GM18907 (cell line): Measurements from ENCODE around the gene GMEB1.
"Not testable (repeated sequence)": the region's sequence is repeated elsewhere in the genome, so short reads cannot be mapped to it uniquely, and the experiment has no call there.

Experiments
- ATAC-seq: cut with Tn5 transposase; IDR thresholded peaks from one replicate; pipeline ENCODE4 v1.9.1; 2021; ENCODE audit warnings: mild to moderate bottlenecking, moderate library complexity; ENCODE audit not compliant: unreplicated experiment

GMEB1 gene

GRCh38 chr1:28668191-28668955, at the start of gene GMEB1:
TSS of gene GMEB1 (plus strand) at chr1:28668784. CDS start at chr1:28683613, 14,829 bp downstream.
- ATAC-seq, result peak; percentile 76

- ATAC-seq, result no peak
These were observed 36.9 kb upstream of the GMEB1 start for GRCh38 chr1:28631713-28632112.

- no peak for ATAC-seq
These were observed 36.0 kb upstream of the GMEB1 start for GRCh38 chr1:28632560-28632959.

GRCh38 chr1:28640766-28641165, 27.8 kb upstream of the GMEB1 start:
- no peak for ATAC-seq

- ATAC-seq, result peak; percentile 28
These were observed 26.3 kb upstream of the GMEB1 start for GRCh38 chr1:28642056-28642846.

GRCh38 chr1:28642847-28643635, 25.5 kb upstream of the GMEB1 start, which contains the start of gene TAF12:
TSS of gene TAF12 (minus strand) at chr1:28643067. CDS start at chr1:28622081, 20,986 bp downstream.
- ATAC-seq, result peak; percentile 81

GRCh38 chr1:28644494-28644893, 24.1 kb upstream of the GMEB1 start:
- ATAC-seq, result no peak

GRCh38 chr1:28645406-28645805, 23.2 kb upstream of the GMEB1 start:
- not testable (repeated sequence) for ATAC-seq

GRCh38 chr1:28646040-28646439, 22.5 kb upstream of the GMEB1 start:
- ATAC-seq, result no peak

GRCh38 chr1:28648008-28648473, 20.5 kb upstream of the GMEB1 start:
- peak; percentile 73 for ATAC-seq

- peak; percentile 75 for ATAC-seq
These were observed 19.9 kb upstream of the GMEB1 start, which contains the start of gene RNU11 for GRCh38 chr1:28648474-28649198. TSS of gene RNU11 (plus strand) at chr1:28648600.

GRCh38 chr1:28653063-28653462, 15.5 kb upstream of the GMEB1 start:
- ATAC-seq, result not testable (repeated sequence)

GRCh38 chr1:28653870-28654269, 14.7 kb upstream of the GMEB1 start:
- ATAC-seq, result not testable (repeated sequence)

GRCh38 chr1:28655448-28656311, 12.9 kb upstream of the GMEB1 start:
- ATAC-seq, result not testable (repeated sequence)

- no peak for ATAC-seq
These were observed 12.2 kb upstream of the GMEB1 start for GRCh38 chr1:28656335-28656734.

- no peak for ATAC-seq
These were observed 4.6 kb upstream of the GMEB1 start for GRCh38 chr1:28663871-28664470.

- no peak for ATAC-seq
These were observed 1.8 kb upstream of the GMEB1 start for GRCh38 chr1:28666806-28667205.

- ATAC-seq, result peak; percentile 50
These were observed 556 bp downstream of the GMEB1 start for GRCh38 chr1:28668956-28669723.
